ENCODE data around the gene RASA3.
"Not testable (repeated sequence)": the region's sequence is repeated elsewhere in the genome, so short reads cannot be mapped to it uniquely, and the experiment has no call there.

The RASA3 gene

GRCh38 chr13:114023716-114024602 lies 108.5 kb downstream of the RASA3 start:
- H3K36me3 ChIP-seq, result peaks cover 80% of the 10 kb centered on the region
- no peaks in the 10 kb centered on the region for H3K27me3 ChIP-seq
- H3K9me3 ChIP-seq, result no peaks in the 10 kb centered on the region
- TF ChIP-seq, protein P1, sequence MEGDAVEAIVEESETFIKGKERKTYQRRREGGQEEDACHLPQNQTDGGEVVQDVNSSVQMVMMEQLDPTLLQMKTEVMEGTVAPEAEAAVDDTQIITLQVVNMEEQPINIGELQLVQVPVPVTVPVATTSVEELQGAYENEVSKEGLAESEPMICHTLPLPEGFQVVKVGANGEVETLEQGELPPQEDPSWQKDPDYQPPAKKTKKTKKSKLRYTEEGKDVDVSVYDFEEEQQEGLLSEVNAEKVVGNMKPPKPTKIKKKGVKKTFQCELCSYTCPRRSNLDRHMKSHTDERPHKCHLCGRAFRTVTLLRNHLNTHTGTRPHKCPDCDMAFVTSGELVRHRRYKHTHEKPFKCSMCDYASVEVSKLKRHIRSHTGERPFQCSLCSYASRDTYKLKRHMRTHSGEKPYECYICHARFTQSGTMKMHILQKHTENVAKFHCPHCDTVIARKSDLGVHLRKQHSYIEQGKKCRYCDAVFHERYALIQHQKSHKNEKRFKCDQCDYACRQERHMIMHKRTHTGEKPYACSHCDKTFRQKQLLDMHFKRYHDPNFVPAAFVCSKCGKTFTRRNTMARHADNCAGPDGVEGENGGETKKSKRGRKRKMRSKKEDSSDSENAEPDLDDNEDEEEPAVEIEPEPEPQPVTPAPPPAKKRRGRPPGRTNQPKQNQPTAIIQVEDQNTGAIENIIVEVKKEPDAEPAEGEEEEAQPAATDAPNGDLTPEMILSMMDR (IDR thresholded peaks at IDR 0.05), result no peak
- no peak overlapping the region for H3K27ac ChIP-seq
- H3K4me3 ChIP-seq (ENCODE audit: low read depth in 1 of 2, low read length in 1 of 2), result no peak overlapping the region
- H3K4me1 ChIP-seq (ENCODE audit: control insufficient read depth in 1 of 2, insufficient read depth in 1 of 2, low read depth in 1 of 2, low read length in 1 of 2), result peaks cover 6 to 13% of the 10 kb centered on the region in 2 experiments

- TF ChIP-seq, protein P1 (IDR thresholded peaks at IDR 0.05), result no peak
- peaks cover 88% of the 10 kb centered on the region for H3K36me3 ChIP-seq
- no peaks in the 10 kb centered on the region for H3K9me3 ChIP-seq
Measured at GRCh38 chr13:114022876-114023275, 109.5 kb downstream of the RASA3 start.

DNA sequence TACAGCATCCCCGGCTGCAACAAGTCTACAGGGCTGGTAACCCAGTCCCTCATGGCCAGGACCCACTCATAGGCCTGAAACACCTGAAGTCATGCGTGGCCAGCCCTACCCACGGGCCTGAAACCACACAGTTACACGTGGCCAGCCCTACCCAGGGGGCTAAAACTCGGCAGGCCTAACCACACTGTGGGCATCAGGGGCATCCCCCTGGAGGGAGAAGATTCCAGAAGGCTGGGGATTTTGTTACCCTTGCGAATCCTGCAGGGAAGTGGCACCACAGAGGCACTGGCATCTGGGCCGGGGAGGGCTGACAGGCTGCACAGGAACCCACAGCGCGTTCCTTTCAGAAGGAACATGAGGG lies 110.1 kb downstream of the RASA3 start:
- H3K9me3 ChIP-seq, result no peaks in the 10 kb centered on the region
- no peaks in the 10 kb centered on the region for H3K27me3 ChIP-seq
- no peak overlapping the region for H3K4me3 ChIP-seq (ENCODE audit: low read depth in 1 of 2, low read length in 1 of 2)
- peaks cover 6 to 13% of the 10 kb centered on the region in 2 experiments for H3K4me1 ChIP-seq (ENCODE audit: control insufficient read depth in 1 of 2, insufficient read depth in 1 of 2, low read depth in 1 of 2, low read length in 1 of 2)
- no peak overlapping the region for H3K27ac ChIP-seq
- H3K36me3 ChIP-seq, result peaks cover 88% of the 10 kb centered on the region
- TF ChIP-seq, protein P1 (IDR thresholded peaks at IDR 0.05), result no peak

More at GRCh38 chr13:114022876-114023275, 109.5 kb downstream of the RASA3 start:
- no peaks in the 10 kb centered on the region for H3K27me3 ChIP-seq
- no peak overlapping the region for H3K4me3 ChIP-seq (ENCODE audit: low read depth in 1 of 2, low read length in 1 of 2)
- H3K27ac ChIP-seq, result no peak overlapping the region
- H3K4me1 ChIP-seq (ENCODE audit: control insufficient read depth in 1 of 2, insufficient read depth in 1 of 2, low read depth in 1 of 2, low read length in 1 of 2), result peaks cover 6 to 13% of the 10 kb centered on the region in 2 experiments

GRCh38 chr13:114021464-114022308 lies 110.7 kb downstream of the RASA3 start:
- Histone ChIP-seq H3K9me3 (no peaks in the 10 kb centered on the region), H3K27ac (no peak overlapping the region), H3K36me3 (peaks cover 88% of the 10 kb centered on the region), H3K27me3 (no peaks in the 10 kb centered on the region), H3K4me3 (ENCODE audit: low read depth in 1 of 2, low read length in 1 of 2) (no peak overlapping the region), H3K4me1 (ENCODE audit: control insufficient read depth in 1 of 2, insufficient read depth in 1 of 2, low read depth in 1 of 2, low read length in 1 of 2) (peaks cover 6 to 13% of the 10 kb centered on the region in 2 experiments)
- TF ChIP-seq, protein P1 (IDR thresholded peaks at IDR 0.05), result no peak

- Histone ChIP-seq H3K4me1 (ENCODE audit: control insufficient read depth in 1 of 2, insufficient read depth in 1 of 2, low read depth in 1 of 2, low read length in 1 of 2) (peaks cover 6 to 13% of the 10 kb centered on the region in 2 experiments), H3K27ac (no peak overlapping the region), H3K9me3 (no peaks in the 10 kb centered on the region), H3K27me3 (no peaks in the 10 kb centered on the region), H3K36me3 (peaks cover 88% of the 10 kb centered on the region), H3K4me3 (ENCODE audit: low read depth in 1 of 2, low read length in 1 of 2) (no peak overlapping the region)
- TF ChIP-seq, protein P1 (IDR thresholded peaks at IDR 0.05), result no peak
Measured at GRCh38 chr13:114020750-114021463, 111.5 kb downstream of the RASA3 start.

DNA sequence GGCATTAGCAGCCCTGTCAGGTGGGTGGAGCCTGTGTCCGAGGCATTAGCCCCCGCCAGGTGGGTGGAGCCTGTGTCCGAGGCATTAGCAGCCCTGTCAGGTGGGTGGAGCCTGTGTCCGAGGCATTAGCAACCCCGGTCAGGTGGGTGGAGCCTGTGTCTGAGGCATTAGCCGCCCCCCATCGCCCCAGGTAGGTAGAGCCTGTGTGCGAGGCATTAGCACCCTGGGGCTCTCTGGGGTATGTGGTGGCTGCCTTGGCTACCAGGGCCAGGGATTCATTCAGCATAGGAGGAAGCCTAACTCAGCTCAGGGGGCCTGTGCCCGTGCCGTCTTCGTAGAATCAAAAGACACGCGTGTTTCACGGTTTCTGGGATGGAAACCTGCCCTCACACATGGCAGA lies 112.3 kb downstream of the RASA3 start:
- H3K27ac ChIP-seq; H3K9me3 ChIP-seq; H3K27me3 ChIP-seq; H3K4me3 ChIP-seq (ENCODE audit: low read depth in 1 of 2, low read length in 1 of 2): not testable (repeated sequence)
- H3K36me3 ChIP-seq, result peaks cover 88% of the 10 kb centered on the region
- peaks cover 6 to 11% of the 10 kb centered on the region in 2 experiments for H3K4me1 ChIP-seq (ENCODE audit: control insufficient read depth in 1 of 2, insufficient read depth in 1 of 2, low read depth in 1 of 2, low read length in 1 of 2)
